ENCODE results near the gene NEO1.
A peak's percentile ranks its signal among the peaks of the same experiment; 100 is the strongest.

NEO1 gene

GRCh38 chr15:73258271-73259108, 206.2 kb downstream of the NEO1 start:
- TF ChIP-seq, protein P1, sequence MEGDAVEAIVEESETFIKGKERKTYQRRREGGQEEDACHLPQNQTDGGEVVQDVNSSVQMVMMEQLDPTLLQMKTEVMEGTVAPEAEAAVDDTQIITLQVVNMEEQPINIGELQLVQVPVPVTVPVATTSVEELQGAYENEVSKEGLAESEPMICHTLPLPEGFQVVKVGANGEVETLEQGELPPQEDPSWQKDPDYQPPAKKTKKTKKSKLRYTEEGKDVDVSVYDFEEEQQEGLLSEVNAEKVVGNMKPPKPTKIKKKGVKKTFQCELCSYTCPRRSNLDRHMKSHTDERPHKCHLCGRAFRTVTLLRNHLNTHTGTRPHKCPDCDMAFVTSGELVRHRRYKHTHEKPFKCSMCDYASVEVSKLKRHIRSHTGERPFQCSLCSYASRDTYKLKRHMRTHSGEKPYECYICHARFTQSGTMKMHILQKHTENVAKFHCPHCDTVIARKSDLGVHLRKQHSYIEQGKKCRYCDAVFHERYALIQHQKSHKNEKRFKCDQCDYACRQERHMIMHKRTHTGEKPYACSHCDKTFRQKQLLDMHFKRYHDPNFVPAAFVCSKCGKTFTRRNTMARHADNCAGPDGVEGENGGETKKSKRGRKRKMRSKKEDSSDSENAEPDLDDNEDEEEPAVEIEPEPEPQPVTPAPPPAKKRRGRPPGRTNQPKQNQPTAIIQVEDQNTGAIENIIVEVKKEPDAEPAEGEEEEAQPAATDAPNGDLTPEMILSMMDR (IDR thresholded peaks at IDR 0.05; ENCODE audit: low read depth, low read length, missing control alignments) = no peak
- no peak for DNase-seq (ENCODE audit: extremely low read depth, low read depth)
- no peak overlapping the region for H3K4me3 ChIP-seq (replicated peaks; ENCODE audit: low read depth, low read length)

DNA sequence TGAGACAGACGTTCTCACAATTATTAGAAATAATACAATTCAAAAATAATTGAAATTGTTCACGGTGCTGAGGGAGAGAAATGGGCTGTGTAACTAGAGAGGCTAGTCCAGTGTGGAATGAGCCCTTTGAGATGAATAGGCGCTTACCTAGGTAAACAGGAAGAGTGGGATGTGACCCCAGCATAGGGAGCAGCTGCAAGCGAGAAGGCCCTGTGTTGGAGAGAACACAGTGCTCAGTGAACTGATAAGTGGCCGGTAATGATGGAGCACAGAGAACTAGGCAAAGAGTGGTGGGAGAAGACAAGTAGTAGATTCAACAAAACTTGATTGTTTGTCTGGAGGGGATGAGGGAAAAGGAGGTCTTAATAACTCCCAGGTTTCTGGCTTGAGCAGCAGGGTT, 212.6 kb downstream of the NEO1 start:
- no peak overlapping the region for H3K4me3 ChIP-seq (replicated peaks; ENCODE audit: low read depth, low read length)
- TF ChIP-seq, protein P1 (IDR thresholded peaks at IDR 0.05; ENCODE audit: low read depth, low read length, missing control alignments) = no peak

DNA sequence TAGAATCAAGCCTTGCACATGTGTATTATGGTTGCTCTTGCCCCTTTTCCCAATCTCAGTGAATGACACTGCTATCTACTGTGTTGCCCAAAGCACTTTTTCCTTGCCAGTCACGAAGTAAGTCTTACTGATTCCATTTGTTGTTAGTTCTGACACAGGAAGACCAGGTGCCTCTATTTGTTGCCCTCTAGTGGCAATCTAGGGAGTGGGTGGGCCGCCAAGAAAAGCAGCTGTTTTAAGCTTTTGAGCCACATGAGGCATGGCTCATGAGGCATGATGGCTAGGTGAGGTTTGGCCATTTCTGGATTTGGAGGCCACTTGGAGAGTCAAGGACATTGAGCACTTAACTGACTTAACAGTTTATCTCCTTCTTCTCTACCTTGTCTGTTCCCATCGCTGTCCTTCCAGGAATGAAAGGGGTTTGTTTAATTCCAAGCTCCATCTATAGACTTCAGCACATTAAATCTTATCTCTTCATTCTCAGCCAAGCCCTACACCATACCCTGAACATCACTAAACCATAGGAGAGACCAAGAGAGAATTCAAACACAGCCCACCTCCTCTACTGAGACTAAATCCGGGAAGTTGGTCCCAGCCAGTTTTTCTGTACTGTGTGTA, 213.4 kb downstream of the NEO1 start:
- no peak for DNase-seq (ENCODE audit: extremely low read depth, low read depth)

More for the DNA sequence above, 212.6 kb downstream of the NEO1 start:
- no peak for DNase-seq (ENCODE audit: extremely low read depth, low read depth)

GRCh38 chr15:73268457-73268856, 216.2 kb downstream of the NEO1 start:
- TF ChIP-seq, protein P1 (IDR thresholded peaks at IDR 0.05; ENCODE audit: low read depth, low read length, missing control alignments) = no peak
- no peak for DNase-seq (ENCODE audit: extremely low read depth, low read depth)
- no peak overlapping the region for H3K4me3 ChIP-seq (replicated peaks; ENCODE audit: low read depth, low read length)

More for the DNA sequence above, 213.4 kb downstream of the NEO1 start:
- TF ChIP-seq, protein P1 (IDR thresholded peaks at IDR 0.05; ENCODE audit: low read depth, low read length, missing control alignments) = peak; percentile 74
- H3K4me3 ChIP-seq (replicated peaks; ENCODE audit: low read depth, low read length) = no peak overlapping the region

- DNase-seq (ENCODE audit: extremely low read depth, low read depth) = no peak
- H3K4me3 ChIP-seq (replicated peaks; ENCODE audit: low read depth, low read length) = no peak overlapping the region
- TF ChIP-seq, protein P1 (IDR thresholded peaks at IDR 0.05; ENCODE audit: low read depth, low read length, missing control alignments) = no peak
Measured at GRCh38 chr15:73270366-73271097, 218.3 kb downstream of the NEO1 start.

- TF ChIP-seq, protein P1 (IDR thresholded peaks at IDR 0.05; ENCODE audit: low read depth, low read length, missing control alignments) = peak; percentile 76
- H3K4me3 ChIP-seq (replicated peaks; ENCODE audit: low read depth, low read length) = no peak overlapping the region
- no peak for DNase-seq (ENCODE audit: extremely low read depth, low read depth)
Measured at GRCh38 chr15:73273181-73274002, 221.1 kb downstream of the NEO1 start.

Data from HFF-Myc (cell line).